Liver (tissue), 3 donors: Measurements from ENCODE around the gene PGR.

Experiments used
- ATF3 ChIP-seq: IDR thresholded peaks from 2 replicates; pipeline ENCODE4 v1.6.1; 2016; ENCODE audit warnings: antibody characterized with exemption
- CTCF ChIP-seq: fragments of 150-350 bp; IDR thresholded peaks from 2 replicates; pipeline ENCODE4 v1.5.1; 2017; ENCODE audit warnings: improper control_type of control experiment, low read depth, low read length; ENCODE audit not compliant: missing input control
- JUND ChIP-seq, 2 donors: IDR thresholded peaks; 2 replicates each; pipeline ENCODE4 v1.6.1; 2016; ENCODE audit warnings: antibody characterized with exemption in 2 of 2
- MAX ChIP-seq: IDR thresholded peaks from 2 replicates; pipeline ENCODE4 v1.6.1; 2016; ENCODE audit warnings: antibody characterized with exemption
- NR2F2 ChIP-seq: IDR thresholded peaks from 2 replicates; pipeline ENCODE4 v1.6.1; 2016; ENCODE audit warnings: antibody characterized with exemption
- RAD21 ChIP-seq, 2 donors: IDR thresholded peaks; 2 replicates each; pipeline ENCODE4 v1.6.1; 2016; ENCODE audit warnings: antibody characterized with exemption in 2 of 2, mild to moderate bottlenecking in 2 of 2
- SP1 ChIP-seq: IDR thresholded peaks from 2 replicates; pipeline ENCODE4 v1.6.1; 2018; ENCODE audit warnings: antibody characterized with exemption, mild to moderate bottlenecking
- TAF1 ChIP-seq: conservative IDR thresholded peaks from 2 replicates; pipeline ENCODE4 v1.6.1; 2016; ENCODE audit warnings: antibody characterized with exemption, mild to moderate bottlenecking
- YY1 ChIP-seq: IDR thresholded peaks from 2 replicates; pipeline ENCODE4 v1.6.1; 2016; ENCODE audit warnings: antibody characterized with exemption, mild to moderate bottlenecking
- ZBTB33 ChIP-seq: IDR thresholded peaks from 2 replicates; pipeline ENCODE4 v1.6.1; 2016; ENCODE audit warnings: antibody characterized with exemption
- donor health status: healthy.
- donor health status: healthy.

GRCh38 chr11:101034076-101034475, 95.5 kb downstream of the PGR start:
- TF ChIP-seq MAX (no peak), JUND (IDR thresholded peaks at IDR 0.05) (no peak), SP1 (no peak), CTCF (no peak), RAD21 (IDR thresholded peaks at IDR 0.05) (no peak), ATF3 (no peak), YY1 (no peak), NR2F2 (no peak), TAF1 (no peak), ZBTB33 (no peak)
